Stimulated activated CD8-positive, alpha-beta memory T cell treated with anti-CD3 and anti-CD28 coated beads, Interleukin-7, amount 100 ng/mL, for 48 hours (primary cell): ENCODE measurements around the gene GCSAML.
"Not testable (repeated sequence)": the region's sequence is repeated elsewhere in the genome, so short reads cannot be mapped to it uniquely, and the experiment has no call there.

Experiments used
- DNase-seq, 2 donors: peaks; one replicate each; pipeline ENCODE4 v3.0.0-alpha.2; 2020; ENCODE audit warnings: low read depth in 1 of 2; ENCODE audit errors: extremely low read depth in 1 of 2

GCSAML gene

GRCh38 chr1:247548769-247549182, at the start of gene GCSAML:
Gene GCSAML, plus strand, starts transcription at chr1:247549134. Its CDS starts 58 bp downstream, at chr1:247549192.
- DNase-seq, result no peak

GRCh38 chr1:247500865-247501264, 48.1 kb upstream of the GCSAML start:
- no peak for DNase-seq

GRCh38 chr1:247506831-247507230, 42.1 kb upstream of the GCSAML start:
- no peak for DNase-seq

DNA sequence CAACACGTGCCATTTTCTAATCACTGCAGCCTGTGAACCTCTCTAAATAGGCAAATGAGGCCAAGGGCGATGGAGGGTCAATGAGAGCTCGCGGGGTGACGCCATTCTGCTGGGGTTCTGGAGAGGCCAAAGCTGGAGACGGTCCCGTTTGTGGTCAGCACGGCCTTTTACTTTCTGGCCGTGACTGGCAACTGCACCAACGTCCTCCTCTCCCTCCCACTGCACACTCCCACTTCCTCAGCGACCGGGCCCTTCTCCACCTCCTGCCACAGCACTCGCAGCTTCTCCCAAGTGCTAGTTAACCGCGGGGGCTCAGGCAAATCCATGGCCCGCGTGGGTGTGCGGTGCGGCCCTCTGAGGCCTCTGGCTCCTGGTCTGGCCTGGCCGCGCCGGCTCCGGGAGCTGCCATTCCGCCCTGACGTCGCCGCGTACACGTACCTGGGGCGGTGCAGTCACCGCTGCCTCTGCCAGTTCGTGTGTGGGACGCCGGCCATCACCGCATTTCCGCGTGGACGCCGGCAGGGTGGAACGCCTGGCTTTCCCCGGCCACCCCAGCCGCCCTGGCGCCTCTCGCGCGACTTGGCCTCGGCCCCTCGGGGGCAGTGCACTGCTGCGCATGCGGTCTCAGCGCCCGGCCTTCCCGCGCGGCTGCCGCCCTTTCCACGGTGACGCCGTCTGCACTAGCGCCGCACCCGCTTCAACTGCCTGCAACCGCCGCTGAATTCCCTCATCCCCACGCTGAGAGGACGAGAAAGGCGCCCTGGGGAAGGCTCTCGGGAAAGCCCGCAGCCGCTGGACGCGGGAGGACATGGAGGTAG, 30.9 kb upstream of the GCSAML start:
- no peak for DNase-seq

DNA sequence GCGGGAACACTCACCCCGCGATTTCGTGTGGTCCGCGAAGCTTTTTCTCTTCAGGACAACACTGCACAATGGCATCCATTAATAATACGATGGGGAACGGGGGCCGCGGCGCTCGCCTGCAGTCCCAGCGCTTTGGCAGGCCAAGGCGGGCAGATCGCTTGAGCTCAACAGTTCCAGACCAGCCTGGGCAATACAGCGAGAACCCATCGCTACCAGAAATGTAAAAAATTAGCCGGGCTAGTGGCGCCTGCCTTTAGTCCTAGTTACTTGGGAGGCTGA, 30.4 kb upstream of the GCSAML start:
- DNase-seq, result no peak

- DNase-seq, result not testable (repeated sequence)
Measured at GRCh38 chr1:247521886-247522285, 27.0 kb upstream of the GCSAML start.

DNA sequence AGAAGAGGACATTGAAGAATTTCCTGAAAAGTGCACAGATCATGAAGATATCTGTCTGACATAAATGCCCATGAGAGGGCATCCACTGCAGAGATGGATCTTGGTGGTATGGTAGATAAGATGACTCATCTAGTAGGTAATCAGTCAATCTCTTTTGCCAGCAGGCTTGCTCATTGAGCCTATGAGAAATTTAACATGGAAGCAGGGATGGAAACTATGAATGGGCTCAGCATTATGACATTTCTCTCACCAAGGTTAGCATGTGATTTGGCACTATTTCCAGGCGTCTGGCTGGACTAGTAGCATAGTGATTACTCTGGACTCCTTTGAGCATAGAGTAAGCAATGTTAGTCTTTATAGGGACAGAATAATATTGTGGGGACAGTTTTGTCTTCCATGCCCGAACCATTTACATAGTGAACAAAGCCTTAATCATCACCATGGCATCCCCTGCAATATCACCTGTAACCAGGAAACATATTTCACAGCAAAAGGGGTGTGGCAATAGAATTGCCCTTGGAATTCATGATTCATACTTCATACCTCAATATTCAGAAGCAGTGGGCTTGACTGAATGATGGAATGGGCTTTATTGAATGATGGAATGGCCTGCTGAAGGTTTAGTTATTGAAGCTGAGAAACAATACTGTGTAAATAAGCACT, 20.0 kb upstream of the GCSAML start:
- DNase-seq, result no peak

- DNase-seq, result no peak
Measured at GRCh38 chr1:247529771-247530355, 19.1 kb upstream of the GCSAML start.

DNA sequence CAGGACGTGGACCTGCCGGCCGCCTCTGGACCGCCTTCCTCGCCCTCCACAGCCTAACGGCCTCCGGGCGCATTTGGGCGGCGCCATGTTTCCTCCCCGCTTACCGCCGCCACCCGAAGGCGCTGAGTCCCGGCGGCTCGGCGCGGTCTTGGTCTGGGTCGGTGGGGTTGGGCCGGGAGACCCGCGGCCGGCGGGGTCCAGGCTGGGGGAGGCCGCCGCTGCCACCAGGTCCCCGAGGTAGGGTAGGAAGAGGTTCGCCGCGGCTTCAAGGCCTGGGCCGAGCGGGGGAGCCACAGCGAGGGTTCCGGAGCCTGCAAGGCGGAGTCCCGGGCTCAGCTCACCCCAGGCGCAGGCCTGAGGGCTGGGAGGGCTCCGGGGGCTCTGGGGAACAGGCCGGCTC, 18.1 kb upstream of the GCSAML start:
- no peak for DNase-seq

DNA sequence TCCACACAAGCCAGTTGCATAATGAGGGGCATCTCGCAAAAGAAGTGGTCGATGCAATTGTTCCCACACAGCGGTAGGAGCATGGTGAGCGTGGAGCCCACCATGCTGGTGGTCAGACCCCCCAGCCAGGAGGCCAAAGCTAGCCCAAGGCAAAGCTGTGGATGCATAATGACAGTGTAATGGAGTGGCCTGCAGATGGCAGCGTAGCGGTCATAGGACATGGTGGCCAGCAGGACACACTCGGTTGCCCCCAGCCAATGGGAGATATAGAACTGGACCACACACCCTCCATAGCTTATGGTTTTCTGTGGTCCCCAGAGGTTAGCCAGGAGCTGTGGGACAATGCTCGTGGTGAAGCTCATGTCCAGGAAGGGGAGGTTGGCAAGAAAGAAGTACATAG, 17.0 kb upstream of the GCSAML start:
- DNase-seq, result no peak

- no peak for DNase-seq
Measured at GRCh38 chr1:247535402-247535801, 13.5 kb upstream of the GCSAML start.

GRCh38 chr1:247536340-247536739, 12.6 kb upstream of the GCSAML start, which contains the start of gene OR2C3:
Gene OR2C3, minus strand, starts transcription at chr1:247536440. Its CDS starts 3,929 bp downstream, at chr1:247532511.
- DNase-seq, result no peak

DNA sequence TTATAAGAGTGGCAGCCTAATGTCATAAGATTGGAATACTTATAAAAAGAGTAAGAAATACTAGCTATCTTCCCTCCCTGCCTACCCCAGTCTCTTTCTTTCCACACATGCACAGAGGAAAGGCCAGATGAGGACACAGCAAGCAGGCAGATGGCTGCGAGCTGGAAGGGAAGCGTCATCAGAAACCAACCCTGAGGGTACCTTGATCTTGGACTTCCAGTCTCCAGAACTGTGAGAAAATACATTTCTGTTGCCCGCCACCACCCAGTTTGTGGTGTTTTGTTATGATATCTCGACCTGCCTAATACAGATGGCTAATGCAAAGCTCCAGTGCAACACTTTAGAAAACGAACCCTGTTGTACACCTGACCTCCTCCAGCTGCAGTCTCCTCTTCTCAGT, 10.4 kb upstream of the GCSAML start:
- no peak for DNase-seq

DNA sequence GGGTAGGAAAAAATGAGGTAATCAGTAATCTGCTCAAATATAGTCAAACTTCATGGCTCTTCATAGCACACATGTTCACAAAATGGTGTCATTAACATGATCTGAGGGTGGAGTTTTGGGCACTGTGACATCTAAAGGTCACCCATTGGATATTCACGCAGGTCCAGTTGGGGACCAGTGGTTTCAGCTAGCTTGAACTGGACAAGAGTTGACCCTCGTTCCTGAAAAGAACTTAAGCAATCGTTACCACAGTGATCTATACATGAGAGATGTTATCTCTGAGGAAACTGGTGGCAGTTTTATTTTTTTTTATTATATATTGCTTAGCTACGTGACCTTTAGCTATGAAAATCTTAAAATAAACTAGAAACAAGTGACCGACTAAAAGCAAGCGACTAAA, 9.7 kb upstream of the GCSAML start:
- no peak for DNase-seq

- DNase-seq, result no peak
Measured at GRCh38 chr1:247540581-247540980, 8.4 kb upstream of the GCSAML start.

DNA sequence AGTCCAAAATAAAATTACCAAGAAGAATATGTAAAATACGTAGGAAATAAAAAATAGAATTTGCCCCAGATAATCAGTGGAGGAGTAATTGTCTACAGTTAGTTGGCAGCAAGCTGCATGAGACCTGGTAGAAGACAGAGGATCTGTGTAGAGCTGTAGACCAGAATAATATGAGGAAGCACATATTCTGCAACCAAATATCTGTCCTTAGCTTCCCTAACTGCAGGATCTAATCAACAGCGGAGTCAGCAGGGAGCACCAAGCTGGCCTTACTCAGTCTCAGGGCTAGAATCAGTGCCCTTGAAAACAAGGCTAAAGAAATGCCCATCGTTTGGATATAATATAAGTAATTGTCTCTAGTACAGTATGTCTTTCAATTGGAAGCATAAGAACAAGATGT, 6.1 kb upstream of the GCSAML start:
- DNase-seq, result no peak

DNA sequence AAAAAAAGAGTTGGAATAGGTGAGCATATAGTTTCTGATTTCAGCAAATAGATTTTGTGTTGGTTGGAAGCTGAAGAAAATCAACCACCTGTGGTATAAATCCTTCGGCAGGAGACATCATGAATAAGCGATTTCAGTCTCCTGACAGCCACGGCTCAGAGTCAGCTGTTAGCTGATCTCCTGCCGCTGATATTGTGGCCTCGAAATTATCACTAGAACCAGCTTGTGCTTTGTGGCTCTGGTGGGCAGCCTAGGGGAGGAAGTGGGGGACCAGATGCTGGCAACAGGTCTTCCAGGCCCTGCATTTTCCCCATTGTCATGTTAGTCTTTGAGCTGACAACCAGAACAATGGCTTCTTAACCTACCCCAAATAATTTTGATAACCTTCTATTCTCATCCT, 842 bp upstream of the GCSAML start:
- no peak for DNase-seq

- DNase-seq, result no peak
Measured at GRCh38 chr1:247551721-247552120, 2.8 kb downstream of the GCSAML start.

DNA sequence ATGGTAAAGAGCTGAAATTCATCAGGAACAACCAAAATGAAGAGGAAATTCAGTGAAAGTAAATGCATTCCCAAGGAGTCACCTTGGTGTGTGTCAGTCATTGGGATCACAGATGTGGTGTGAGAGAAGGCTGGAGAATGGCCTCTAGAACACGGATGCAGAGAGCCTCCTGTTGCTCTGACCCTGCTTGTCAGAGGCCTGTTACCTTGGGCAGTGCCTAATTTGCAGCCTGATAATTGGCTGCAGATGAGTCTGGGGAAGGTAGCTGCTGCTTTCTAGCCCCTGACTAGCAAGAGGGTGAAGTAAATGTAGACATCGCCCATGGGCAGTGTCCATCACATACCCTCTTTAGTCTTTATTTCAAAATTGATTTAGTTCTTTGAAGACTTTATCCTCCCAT, 3.3 kb downstream of the GCSAML start:
- DNase-seq, result no peak

DNA sequence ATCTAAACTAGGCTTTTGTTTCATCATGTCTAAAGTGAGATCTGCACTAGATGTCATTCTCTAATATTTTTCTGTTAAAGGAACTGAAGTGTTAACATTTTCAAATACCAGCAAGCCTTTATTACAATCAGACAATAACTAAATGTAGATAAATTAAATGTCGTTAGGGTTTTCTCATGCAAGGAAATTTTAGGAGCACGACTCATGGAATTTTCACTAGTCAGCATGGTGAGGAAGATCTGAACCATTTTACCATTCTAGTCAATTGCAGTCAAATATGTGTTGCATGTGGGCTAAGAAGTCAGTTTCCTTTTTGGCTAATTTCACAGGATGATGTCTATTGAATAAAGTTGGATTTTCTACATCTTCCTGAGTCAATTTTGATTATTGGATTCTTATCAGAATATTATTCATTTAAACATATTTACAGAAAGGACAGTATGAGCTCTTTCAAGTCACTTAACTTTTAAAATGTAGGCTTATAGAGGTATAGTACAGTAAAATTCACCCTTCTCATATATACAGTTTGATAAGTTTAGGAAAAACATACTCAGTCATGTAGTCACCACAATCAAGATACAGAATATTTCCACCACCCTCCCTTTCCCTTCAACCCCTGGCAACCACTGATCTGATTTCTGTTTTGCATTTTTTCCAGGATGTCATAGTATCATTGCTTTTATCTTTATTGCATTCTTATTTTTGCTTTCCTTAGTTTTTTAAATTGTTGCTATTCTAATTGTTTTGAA, 9.2 kb downstream of the GCSAML start:
- DNase-seq, result no peak

- no peak for DNase-seq
Measured at GRCh38 chr1:247561711-247562110, 12.8 kb downstream of the GCSAML start.
